Heart left ventricle (tissue), 16 donors: ENCODE data around the gene DNTT. TPM values are rescaled to one million over a fixed set of nuclear protein-coding genes. Genes with fewer than 3 reads are reported as not detected.

Experiments
- ATAC-seq, 4 donors: fragments of 200-7000 bp; cut with Tn5 transposase; one replicate each; pipeline ENCODE4 v1.9.1; 2020 to 2022; ENCODE audit warnings: moderate library complexity in 4 of 4, mild to moderate bottlenecking in 3 of 4, moderate number of reproducible peaks in 1 of 4
- DNase-seq, 5 donors: peaks; one replicate each; pipeline ENCODE4 v3.0.0-alpha.2; 2020
- H3K27ac ChIP-seq, 12 donors: fragments of 200-600 bp; sonication (generic) in 4 of 12; one replicate each; pipeline versions ENCODE4 v1.5.0 to v1.8.0; 2016 to 2022; ENCODE audit warnings: mild to moderate bottlenecking in 2 of 12
- H3K27me3 ChIP-seq, 9 donors: fragments of 200-600 bp; sonication (generic) in 2 of 9; one replicate each; pipeline versions ENCODE4 v1.5.1 to v1.8.0; 2016 to 2022; ENCODE audit warnings: mild to moderate bottlenecking in 3 of 9
- H3K36me3 ChIP-seq, 9 donors: fragments of 200-600 bp; sonication (generic) in 2 of 9; one replicate each; pipeline versions ENCODE4 v1.5.0 to v1.8.0; 2018 to 2022; ENCODE audit warnings: mild to moderate bottlenecking in 2 of 9
- H3K4me1 ChIP-seq, 12 donors: fragments of 200-600 bp; sonication (generic) in 4 of 12; one replicate each; pipeline versions ENCODE4 v1.5.0 to v1.8.0; 2016 to 2022; ENCODE audit warnings: mild to moderate bottlenecking in 3 of 12
- H3K4me3 ChIP-seq, 12 donors: fragments of 200-600 bp; sonication (generic) in 4 of 12; one replicate each; pipeline versions ENCODE4 v1.5.0 to v1.8.0; 2017 to 2022; ENCODE audit warnings: mild to moderate bottlenecking in 9 of 12, moderate library complexity in 4 of 12
- H3K9me3 ChIP-seq, 12 donors: fragments of 200-600 bp; sonication (generic) in 4 of 12; one replicate each; pipeline versions ENCODE4 v1.5.0 to v1.8.0; 2016 to 2022; ENCODE audit warnings: mild to moderate bottlenecking in 1 of 12
- CTCF ChIP-seq, 12 donors: fragments of 200-600 bp; sonication (generic) in 4 of 12; IDR thresholded peaks; one replicate each; pipeline versions ENCODE4 v1.5.0 to v1.8.0; 2018 to 2022; ENCODE audit warnings: antibody characterized with exemption in 12 of 12, mild to moderate bottlenecking in 5 of 12
- POLR2A ChIP-seq, 2 donors: fragments of 450-650 bp; IDR thresholded peaks; one replicate each; pipeline ENCODE4 v1.6.1; 2017; ENCODE audit warnings: antibody characterized with exemption in 2 of 2, mild to moderate bottlenecking in 2 of 2, moderate library complexity in 2 of 2
- WGBS, 4 donors: extraction: QIAGEN DNeasy Blood & Tissue Kit in 2 of 4; methylation state at CpG; one replicate each; pipeline versions ENCODE4 v1.1.5 to v1.1.7; 2013 to 2018; 5-methylcytosine and 5-hydroxymethylcytosine counted together
- intact Hi-C, 10 donors: fragments of 100-400 bp; cut with DNase I; formaldehyde crosslinking; loops; one replicate each; pipeline versions ENCODE4 v1.11.1 to v1.14.2; 2022
- polyA plus RNA-seq, 2 donors: library from polyadenylated mRNA; stranded (reverse); fragments of 200-250 nt; gene quantifications; one replicate each; pipeline ENCODE4 v1.2.3, GENCODE V29; 2013
- total RNA-seq, 9 donors: library from RNA; depleted of rRNA in 2 of 9; stranded (reverse); fragments of >200 nt in 2 of 9; fragmentation: NEBNext Ultra II Directional in 3 of 9; extraction: Animal tissue kit (Norgen Biotek cat#: 25700) in 3 of 9; gene quantifications; one replicate each; pipeline versions ENCODE4 v1.1.0 to v1.2.4, GENCODE V29; 2016 to 2023
- donor health status: ischemic (EF 13 %, LVEDD 7.1; RV severe dilation, severe dysfunction).
- donor health status: healthy with polysubstance abuse.
- donor health status: DM: no; HTN: yes; CAD: no.
- donor health status: DM: no; HTN: no; CAD: no.
- donor health status: ischemic (EF 25% LVEDD 6.9; RV normal size, moderate dysfunction).
- donor health status: ischemic (EF 25% LVEDD 5.7; RV mildly dilated, moderate dysfunction).
- donor health status: healthy.
- donor health status: DM: yes; HTN: yes; CAD: no.
- donor health status: ischemic (EF 35%, LVEDD 5.7; RV mildly dilated, moderate dysfunction).
- donor health status: nonischemic (EF 11% LVEDD 7.7; RV severe dilation, severe dysfunction).
- donor health status: DM: yes; HTN: yes; CAD: no.
- donor health status: PGD.
- donor health status: ischemic (EF 29% LVEDD 5.4; RV normal size, mild dysfunction).
- donor health status: nonischemic (EF 23%, LVEDD 6.1; RV moderate dilation, normal function).

DNTT gene
- total and polyA plus RNA-seq, 11 donors: not detected

- ATAC-seq: no peak
- Histone ChIP-seq H3K4me1 (peaks cover 0 to 22% (median 4%) of the 10 kb centered on the region in 12 donors), H3K27me3 (no peaks in the 10 kb centered on the region), H3K4me3 (no peak overlapping the region), H3K27ac (no peak overlapping the region), H3K9me3 (no peaks in the 10 kb centered on the region), H3K36me3 (no peaks in the 10 kb centered on the region)
- WGBS, 4 donors: 85 to 90% (median 86%) methylated on average over 10 to 11 of the region's 11 CpGs
- DNase-seq: no peak
- TF ChIP-seq POLR2A (IDR thresholded peaks at IDR 0.05) (no peak), CTCF (IDR thresholded peaks at IDR 0.05) (no peak)
- intact Hi-C loops: loop anchor here in 5 of 10 donors (10.0 kb wide), 4 partner anchors 373 to 663 kb away; partner anchors contain the start of gene LCOR (in 3 of the 5)
Observed at GRCh38 chr10:96371356-96371755, 67.1 kb downstream of the DNTT start.

DNA sequence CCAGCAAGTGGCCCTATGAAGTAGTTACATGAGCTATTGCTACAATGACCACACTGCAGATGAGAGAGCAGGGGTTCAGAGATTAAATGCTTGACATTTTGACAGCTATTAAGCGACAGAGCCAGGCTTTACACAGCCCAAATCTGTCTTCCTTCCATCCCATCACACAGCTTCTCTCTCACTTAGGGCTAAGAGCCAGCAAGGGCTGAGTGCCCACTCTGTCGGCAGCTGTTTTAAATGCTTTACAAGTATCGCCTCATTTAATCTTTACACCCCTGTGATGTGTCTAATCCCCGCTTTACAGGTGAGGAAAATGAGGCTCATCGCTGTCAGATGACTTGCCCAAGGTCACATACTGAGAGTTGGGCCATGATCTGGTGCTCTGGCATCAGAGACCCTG lies 69.8 kb downstream of the DNTT start:
- 66 to 73% (median 69%) methylated on average over 5 of the region's 5 CpGs for WGBS, 4 donors
- H3K27me3 ChIP-seq: no peaks in the 10 kb centered on the region
- ATAC-seq: no peak
- peaks cover 0 to 28% (median 11%) of the 10 kb centered on the region in 12 donors for H3K4me1 ChIP-seq
- H3K4me3 ChIP-seq: no peak overlapping the region
- H3K36me3 ChIP-seq: no peaks in the 10 kb centered on the region
- DNase-seq: no peak
- H3K9me3 ChIP-seq: no peaks in the 10 kb centered on the region
- intact Hi-C loops: loop anchor here in 6 of 10 donors (2.0 to 10.0 kb wide), 6 partner anchors 17 to 661 kb away; partner anchors contain the start of genes LCOR (in 3 of the 6) and TLL2 (in 2 of the 6)
- H3K27ac ChIP-seq: no peak overlapping the region
- no peak for TF ChIP-seq CTCF (IDR thresholded peaks at IDR 0.05)
- TF ChIP-seq POLR2A (IDR thresholded peaks at IDR 0.05): no peak

DNA sequence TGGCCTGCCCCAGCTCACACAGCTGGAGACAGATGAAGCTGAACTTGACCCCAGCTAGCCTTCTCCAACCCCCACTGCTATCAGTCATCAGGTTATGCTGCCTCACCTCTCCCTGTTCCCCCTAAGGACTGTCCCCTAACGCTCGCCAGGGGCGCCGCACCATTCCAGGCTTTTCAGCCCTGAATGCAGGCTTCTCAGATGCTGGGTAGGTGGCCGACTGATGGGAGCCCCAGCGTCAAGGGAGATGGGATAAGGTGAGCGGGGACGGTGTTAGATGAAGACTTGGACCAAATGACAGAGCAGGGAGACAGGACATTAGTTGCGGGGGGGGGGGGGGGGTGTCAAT lies 70.4 kb downstream of the DNTT start:
- no peak for DNase-seq
- intact Hi-C loops: loop anchor here in 6 of 10 donors (2.0 to 10.0 kb wide), 6 partner anchors 16 to 660 kb away; partner anchors contain the start of genes LCOR (in 3 of the 6) and TLL2 (in 2 of the 6)
- no peaks in the 10 kb centered on the region for H3K36me3 ChIP-seq
- peaks cover 0 to 28% (median 11%) of the 10 kb centered on the region in 12 donors for H3K4me1 ChIP-seq
- peak overlapping the region in 8 of 12 donors; percentile 26 to 63 (median 52) for H3K4me3 ChIP-seq
- H3K27me3 ChIP-seq: no peaks in the 10 kb centered on the region
- no peak for TF ChIP-seq POLR2A (IDR thresholded peaks at IDR 0.05)
- TF ChIP-seq CTCF (IDR thresholded peaks at IDR 0.05): no peak
- no peak for ATAC-seq
- no peaks in the 10 kb centered on the region for H3K9me3 ChIP-seq
- WGBS, 4 donors: 15 to 35% (median 28%) methylated on average over 8 to 9 of the region's 9 CpGs
- H3K27ac ChIP-seq: no peak overlapping the region

GRCh38 chr10:96374985-96375830 lies 71.0 kb downstream of the DNTT start:
- Histone ChIP-seq H3K27ac (peak overlapping the region in 3 of 12 donors; percentile 11 to 24 (median 20)), H3K27me3 (no peaks in the 10 kb centered on the region)
- TF ChIP-seq CTCF (IDR thresholded peaks at IDR 0.05): peak; percentile 92 to 100 (median 96)
- no peak for TF ChIP-seq POLR2A (IDR thresholded peaks at IDR 0.05)

More at GRCh38 chr10:96374985-96375830, 71.0 kb downstream of the DNTT start:
- no peaks in the 10 kb centered on the region for H3K36me3 ChIP-seq
- WGBS, 4 donors: 6 to 7% (median 7%) methylated on average over 35 to 36 of the region's 36 CpGs
- H3K4me1 ChIP-seq: peaks cover 0 to 31% (median 11%) of the 10 kb centered on the region in 12 donors
- ATAC-seq (peak; percentile 53 to 90 (median 86)), DNase-seq (peak; percentile 82 to 91 (median 86))
- intact Hi-C loops: loop anchor here in 9 of 10 donors (2.0 to 10.0 kb wide), 11 partner anchors 16 to 660 kb away; partner anchors contain the start of genes TLL2 (in 7 of the 9) and LCOR (in 4 of the 9)
- H3K4me3 ChIP-seq: peak overlapping the region; percentile 7 to 63 (median 49)
- H3K9me3 ChIP-seq: no peaks in the 10 kb centered on the region
